Right lobe of liver (tissue), 6 donors: ENCODE results near the gene PRUNE1. TPM values are rescaled to one million over a fixed set of nuclear protein-coding genes. Genes with fewer than 3 reads are reported as not detected.
A peak's percentile ranks its signal among the peaks of the same experiment; 100 is the strongest.

Experiments
- ATAC-seq, 4 donors: fragments of 200-7000 bp; cut with Tn5 transposase; one replicate each; pipeline ENCODE4 v1.9.1; 2020; ENCODE audit warnings: mild to moderate bottlenecking in 4 of 4, moderate library complexity in 4 of 4
- DNase-seq, 3 donors: peaks; one replicate each; pipeline ENCODE4 v3.0.0-alpha.2; 2020
- H3K27ac ChIP-seq, 3 donors: fragments of 200-600 bp; one replicate each; pipeline ENCODE4 v1.8.0; 2022
- H3K27me3 ChIP-seq, 2 donors: fragments of 200-600 bp; one replicate each; pipeline ENCODE4 v1.8.0; 2022
- H3K36me3 ChIP-seq, 4 donors: fragments of 200-600 bp; sonication (generic) in 1 of 4; one replicate each; pipeline versions ENCODE4 v1.5.1 to v1.8.0; 2017 to 2022; ENCODE audit warnings: control low read depth in 1 of 4
- H3K4me1 ChIP-seq, 4 donors: fragments of 200-600 bp; sonication (generic) in 1 of 4; one replicate each; pipeline versions ENCODE4 v1.5.1 to v1.8.0; 2017 to 2022; ENCODE audit warnings: control low read depth in 1 of 4
- H3K4me3 ChIP-seq, 3 donors: fragments of 200-600 bp; one replicate each; pipeline ENCODE4 v1.8.0; 2022
- H3K9me3 ChIP-seq, 4 donors: fragments of 200-600 bp; sonication (generic) in 1 of 4; one replicate each; pipeline versions ENCODE4 v1.5.1 to v1.8.0; 2017 to 2022; ENCODE audit warnings: control low read depth in 1 of 4
- POLR2A ChIP-seq: fragments of 450-650 bp; IDR thresholded peaks from one replicate; pipeline ENCODE4 v1.6.1; 2017; ENCODE audit warnings: antibody characterized with exemption, mild to moderate bottlenecking
- WGBS: methylation state at CpG from one replicate; pipeline ENCODE4 v1.1.6; 2018; ENCODE audit warnings: low coverage, low lambda C conversion rate; ENCODE audit not compliant: insufficient coverage; ENCODE audit errors: missing lambda C conversion rate; 5-methylcytosine and 5-hydroxymethylcytosine counted together
- intact Hi-C, 2 donors: fragments of 100-400 bp; cut with DNase I; formaldehyde crosslinking; loops; one replicate each; pipeline versions ENCODE4 v1.11.2 to v1.14.1; 2022
- total RNA-seq, 6 experiments: library from RNA; depleted of rRNA in 2 of 6; stranded (reverse); fragments of >200 nt in 2 of 6; fragmentation: NEBNext Ultra II Directional in 3 of 6; extraction: Animal tissue kit (Norgen Biotek cat#: 25700) in 3 of 6; gene quantifications; one replicate each; pipeline versions ENCODE4 v1.1.0 to v1.2.4, GENCODE V29; 2016 to 2023
- TF ChIP-seq, protein P1 (sequence below), 4 donors: fragments of 200-600 bp in 3 of 4; fragments of 450-650 bp in 1 of 4; IDR thresholded peaks; one replicate each; pipeline versions ENCODE4 v1.5.1 to v1.8.0; 2016 to 2022; ENCODE audit warnings: antibody characterized with exemption in 4 of 4, mild to moderate bottlenecking in 2 of 4
- donor health status: DM: no; HTN: yes; CAD: no.
- donor health status: DM: no; HTN: no; CAD: no.
- donor health status: DM: no; HTN: no; CAD: no.
- donor health status: DM: no; HTN: yes; CAD: no.
- donor health status: DM: no; HTN: yes; CAD: no.

The PRUNE1 gene
- total RNA-seq, 6 experiments from 2014 or later = 4.7 to 12.0 (median 10.1) TPM

GRCh38 chr1:150969626-150970025 lies 38.6 kb upstream of the PRUNE1 start:
- DNase-seq (peak in 1 of 3 donors; percentile 29), ATAC-seq (no peak)
- intact Hi-C loops = no loop called here
- Histone ChIP-seq H3K27me3 (no peaks in the 10 kb centered on the region), H3K4me3 (peak overlapping the region in 1 of 3 donors; percentile 50), H3K9me3 (no peaks in the 10 kb centered on the region), H3K4me1 (peaks cover 0 to 47% (median 15%) of the 10 kb centered on the region in 4 donors), H3K27ac (peak overlapping the region; percentile 11 to 97 (median 30)), H3K36me3 (peaks cover 14 to 46% (median 32%) of the 10 kb centered on the region in 4 donors)
- WGBS = 50% methylated on average over 3 of the region's 3 CpGs
- no peak for TF ChIP-seq POLR2A
- TF ChIP-seq, protein P1, sequence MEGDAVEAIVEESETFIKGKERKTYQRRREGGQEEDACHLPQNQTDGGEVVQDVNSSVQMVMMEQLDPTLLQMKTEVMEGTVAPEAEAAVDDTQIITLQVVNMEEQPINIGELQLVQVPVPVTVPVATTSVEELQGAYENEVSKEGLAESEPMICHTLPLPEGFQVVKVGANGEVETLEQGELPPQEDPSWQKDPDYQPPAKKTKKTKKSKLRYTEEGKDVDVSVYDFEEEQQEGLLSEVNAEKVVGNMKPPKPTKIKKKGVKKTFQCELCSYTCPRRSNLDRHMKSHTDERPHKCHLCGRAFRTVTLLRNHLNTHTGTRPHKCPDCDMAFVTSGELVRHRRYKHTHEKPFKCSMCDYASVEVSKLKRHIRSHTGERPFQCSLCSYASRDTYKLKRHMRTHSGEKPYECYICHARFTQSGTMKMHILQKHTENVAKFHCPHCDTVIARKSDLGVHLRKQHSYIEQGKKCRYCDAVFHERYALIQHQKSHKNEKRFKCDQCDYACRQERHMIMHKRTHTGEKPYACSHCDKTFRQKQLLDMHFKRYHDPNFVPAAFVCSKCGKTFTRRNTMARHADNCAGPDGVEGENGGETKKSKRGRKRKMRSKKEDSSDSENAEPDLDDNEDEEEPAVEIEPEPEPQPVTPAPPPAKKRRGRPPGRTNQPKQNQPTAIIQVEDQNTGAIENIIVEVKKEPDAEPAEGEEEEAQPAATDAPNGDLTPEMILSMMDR (IDR thresholded peaks at IDR 0.05) = no peak

DNA sequence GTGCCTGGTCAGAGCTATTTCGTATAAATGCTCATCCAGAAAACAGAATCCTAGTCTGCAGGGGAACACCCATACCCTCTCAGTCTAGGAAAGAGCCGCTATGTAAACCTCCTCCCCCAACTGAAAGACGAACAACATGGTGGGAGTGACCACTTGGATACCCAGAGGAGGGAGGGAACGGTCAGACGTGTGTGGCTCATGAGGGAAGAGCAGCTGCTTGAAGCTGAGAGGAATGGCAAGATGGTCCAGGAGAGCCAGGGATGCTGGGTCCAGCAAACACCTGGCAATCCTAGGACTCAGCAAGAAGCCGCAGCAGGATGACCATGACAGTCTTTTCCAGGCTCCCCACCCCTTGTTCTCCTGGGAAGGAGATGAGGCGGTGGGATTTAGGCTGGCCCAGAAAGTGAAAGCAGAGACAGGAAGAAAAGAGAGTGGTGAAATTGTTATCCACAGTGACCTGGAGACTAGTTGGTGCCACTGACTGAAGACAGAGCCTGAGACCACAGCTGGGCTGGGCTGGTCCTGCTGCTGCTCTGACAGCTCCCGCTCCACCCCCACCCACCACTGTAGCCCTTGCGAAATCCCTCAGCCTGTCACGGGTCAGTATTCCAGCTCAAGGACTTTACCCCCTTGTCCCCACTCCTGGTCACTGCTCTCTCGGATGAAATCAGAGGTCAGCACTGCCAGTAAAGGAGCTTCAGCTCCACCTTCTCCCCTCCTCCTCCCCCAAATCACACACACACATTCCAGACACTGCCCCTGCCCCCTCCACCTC lies 37.3 kb upstream of the PRUNE1 start:
- TF ChIP-seq POLR2A = peak; percentile 54
- TF ChIP-seq, protein P1 (IDR thresholded peaks at IDR 0.05) = no peak
- H3K27ac ChIP-seq = peak overlapping the region; percentile 90 to 97 (median 92)
- peak; percentile 87 to 96 (median 91) for DNase-seq
- peak; percentile 70 to 85 (median 76) for ATAC-seq
- peak overlapping the region; percentile 28 to 89 (median 81) for H3K4me3 ChIP-seq
- H3K27me3 ChIP-seq = no peaks in the 10 kb centered on the region
- H3K4me1 ChIP-seq = peaks cover 0 to 52% (median 15%) of the 10 kb centered on the region in 4 donors
- WGBS = 33% methylated on average over 5 of the region's 11 CpGs
- no peaks in the 10 kb centered on the region for H3K9me3 ChIP-seq
- intact Hi-C loops = no loop called here
- H3K36me3 ChIP-seq = peaks cover 8 to 32% (median 22%) of the 10 kb centered on the region in 4 donors

GRCh38 chr1:150971583-150972416 lies 36.4 kb upstream of the PRUNE1 start:
- ATAC-seq = peak; percentile 26 to 46 (median 38)
- H3K4me3 ChIP-seq = peak overlapping the region; percentile 68 to 89 (median 81)
- peaks cover 5 to 24% (median 16%) of the 10 kb centered on the region in 4 donors for H3K36me3 ChIP-seq
- TF ChIP-seq, protein P1 (IDR thresholded peaks at IDR 0.05) = peak in 1 of 4 donors; percentile 32
- no peak for TF ChIP-seq POLR2A
- WGBS = 15% methylated on average over 4 of the region's 6 CpGs
- intact Hi-C loops = no loop called here
- H3K27me3 ChIP-seq = no peaks in the 10 kb centered on the region
- peaks cover 0 to 53% (median 17%) of the 10 kb centered on the region in 4 donors for H3K4me1 ChIP-seq
- peak; percentile 70 to 80 (median 72) for DNase-seq
- peak overlapping the region; percentile 90 to 97 (median 92) for H3K27ac ChIP-seq
- H3K9me3 ChIP-seq = no peaks in the 10 kb centered on the region

DNA sequence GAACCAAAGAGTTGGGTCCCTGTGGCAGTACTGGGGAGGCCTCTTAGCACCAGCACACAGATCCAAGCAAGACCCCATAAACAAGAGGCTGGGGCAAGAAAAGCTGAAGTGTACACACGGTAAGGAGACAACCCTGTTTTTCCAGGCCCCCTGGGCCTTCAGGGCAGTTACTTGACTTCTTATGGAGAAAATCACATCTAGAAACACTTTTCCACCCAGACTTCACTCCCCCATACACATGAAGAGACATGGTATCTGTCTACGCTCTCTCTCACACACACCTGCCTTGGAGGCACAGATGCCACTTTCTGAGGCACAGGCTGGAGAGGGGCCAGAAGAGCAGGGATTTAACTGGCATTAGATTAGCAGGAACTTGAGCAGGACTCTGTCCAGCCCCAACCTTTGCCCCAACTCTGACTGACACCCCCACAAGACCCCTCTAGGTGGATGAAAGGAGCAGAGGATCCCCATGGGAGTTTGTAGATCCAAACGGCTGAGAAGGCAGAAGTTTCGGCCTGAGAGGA lies 35.8 kb upstream of the PRUNE1 start:
- intact Hi-C loops = no loop called here
- DNase-seq (peak; percentile 56 to 83 (median 79)), ATAC-seq (peak; percentile 4 to 31 (median 16))
- peak overlapping the region; percentile 90 to 97 (median 92) for H3K27ac ChIP-seq
- H3K4me1 ChIP-seq = peaks cover 0 to 54% (median 21%) of the 10 kb centered on the region in 4 donors
- H3K36me3 ChIP-seq = peaks cover under 1 to 17% (median 10%) of the 10 kb centered on the region in 4 donors
- H3K9me3 ChIP-seq = no peaks in the 10 kb centered on the region
- peak; percentile 8 for TF ChIP-seq POLR2A
- TF ChIP-seq, protein P1 (IDR thresholded peaks at IDR 0.05) = no peak
- WGBS = 20% methylated on average over 3 of the region's 4 CpGs
- H3K4me3 ChIP-seq = peak overlapping the region; percentile 68 to 89 (median 81)
- H3K27me3 ChIP-seq = no peaks in the 10 kb centered on the region
